HepG2 (cell line): Measurements from ENCODE around the gene DGKB. TPM values are rescaled to one million over a fixed set of nuclear protein-coding genes. Genes with fewer than 3 reads are reported as not detected.

Experiments used
- ATAC-seq: fragments of 200-7000 bp; cut with Tn5 transposase; 3 replicates; pipeline ENCODE4 v1.9.1; 2020; ENCODE audit warnings: mild to moderate bottlenecking, moderate library complexity
- BruUV-seq: library from RNA; stranded (reverse); fragments of 400-500 nt; replicated peaks from 2 replicates; lab custom pipeline; 2021; lab: Mats Ljungman, UMichigan
- CTCF ChIA-PET: fragments of 300-600 bp; formaldehyde crosslinking; extraction: SDS; loops from one replicate; lab custom pipeline; 2021; ENCODE audit warnings: low total read pairs, inconsistent platforms, low intra/inter-chr PET ratio; lab: Yijun Ruan, JAX
- POLR2A ChIA-PET: fragments of 350-600 bp; sonication (Branson Sonifier 250); formaldehyde crosslinking; loops from one replicate; lab custom pipeline; 2020; ENCODE audit warnings: antibody characterized with exemption, inconsistent platforms; lab: Yijun Ruan, JAX
- DNase-seq: peaks from one replicate; pipeline ENCODE4 v3.0.0-alpha.2; 2015; ENCODE audit warnings: low spot score
- FAIRE-seq: peaks from 3 replicates; lab custom pipeline; 2011; peaks lifted over from hg19 to GRCh38; lab: Jason Lieb, UNC
- H2AFZ ChIP-seq: one replicate; pipeline ENCODE4 v1.6.1; 2011; ENCODE audit warnings: low read length, inconsistent platforms
- H3K27ac ChIP-seq: fragments of 300-600 bp; 3 replicates; pipeline ENCODE4 v1.8.0; 2011; ENCODE audit warnings: mixed run types, mild to moderate bottlenecking, mixed read lengths, low read length, inconsistent platforms; ENCODE audit not compliant: insufficient read depth; ENCODE audit errors: extremely low read length
- H3K27me3 ChIP-seq, 2 experiments: fragments of 200-600 bp in 1 of 2; 2 replicates in 1 of 2; 3 replicates in 1 of 2; pipeline versions ENCODE4 v1.6.0 to v1.8.0; 2011; ENCODE audit warnings: low read length in 2 of 2, mild to moderate bottlenecking in 2 of 2, moderate library complexity in 2 of 2, inconsistent platforms in 1 of 2; ENCODE audit not compliant: insufficient read depth in 2 of 2, control insufficient read depth in 1 of 2
- H3K36me3 ChIP-seq, 2 experiments: fragments of 200-600 bp in 1 of 2; replicated peaks in 1 of 2; 2 replicates in 1 of 2; 3 replicates in 1 of 2; pipeline versions ENCODE4 v1.5.1 to v1.8.0; 2011; ENCODE audit warnings: low read length in 2 of 2, inconsistent platforms in 1 of 2; ENCODE audit not compliant: insufficient read depth in 2 of 2, control insufficient read depth in 1 of 2
- H3K4me1 ChIP-seq: 2 replicates; pipeline ENCODE4 v1.5.1; 2012; ENCODE audit warnings: low read length, inconsistent platforms; ENCODE audit not compliant: insufficient read depth
- H3K4me2 ChIP-seq: 2 replicates; pipeline ENCODE4 v1.6.0; 2011; ENCODE audit warnings: low read depth, low read length, inconsistent platforms
- H3K4me3 ChIP-seq, 3 experiments: fragments of 200-600 bp in 1 of 3; sonication (generic), shearing (Covaris generic) in 1 of 3; replicated peaks in 1 of 3; 2 replicates each; pipeline ENCODE4 v1.5.1; 2011 to 2016; ENCODE audit warnings: low read length in 3 of 3, inconsistent platforms in 2 of 3, low read depth in 2 of 3, mild to moderate bottlenecking in 2 of 3, control low read depth in 1 of 3, mixed read lengths in 1 of 3; ENCODE audit not compliant: insufficient read depth in 1 of 3
- H3K79me2 ChIP-seq: one replicate; pipeline ENCODE4 v1.6.1; 2011; ENCODE audit warnings: low read length, inconsistent platforms; ENCODE audit not compliant: insufficient read depth
- H3K9ac ChIP-seq: 2 replicates; pipeline ENCODE4 v1.6.0; 2011; ENCODE audit warnings: mild to moderate bottlenecking, low read depth, low read length, inconsistent platforms; ENCODE audit not compliant: insufficient read depth
- H3K9me3 ChIP-seq: 2 replicates; pipeline ENCODE4 v1.5.1; 2012; ENCODE audit warnings: mild to moderate bottlenecking, low read length
- H4K20me1 ChIP-seq: 2 replicates; pipeline ENCODE4 v1.6.0; 2011; ENCODE audit warnings: inconsistent platforms, mild to moderate bottlenecking, low read length, moderate library complexity; ENCODE audit not compliant: insufficient read depth
- HIVEP1 ChIP-seq: sonication (generic); formaldehyde crosslinking; IDR thresholded peaks from 2 replicates; pipeline ENCODE4 v1.4.0; 2020; ENCODE audit warnings: mild to moderate bottlenecking, missing genetic modification reagents
- MAFF ChIP-seq: IDR thresholded peaks from 2 replicates; pipeline ENCODE4 v1.6.1; 2011; ENCODE audit warnings: low read depth, low read length, improper control_type of control experiment
- MAFK ChIP-seq, 2 experiments: IDR thresholded peaks in 1 of 2; conservative IDR thresholded peaks in 1 of 2; 2 replicates each; pipeline ENCODE4 v1.6.1; 2011; ENCODE audit warnings: improper control_type of control experiment in 2 of 2, low read length in 2 of 2
- MED1 ChIP-seq: sonication (generic); formaldehyde crosslinking; IDR thresholded peaks from 2 replicates; pipeline ENCODE4 v1.4.0; 2020; ENCODE audit warnings: missing genetic modification reagents
- TGIF2 ChIP-seq: IDR thresholded peaks from 2 replicates; pipeline ENCODE4 v1.6.1; 2016; ENCODE audit warnings: control low read depth, missing compliant biosample characterization
- WGBS: methylation state at CpG from one replicate; pipeline ENCODE4 v1.1.6; 2017; ENCODE audit warnings: low lambda C conversion rate; 5-methylcytosine and 5-hydroxymethylcytosine counted together
- in situ Hi-C: cut with HindIII; loops from 2 replicates; pipeline ENCODE4 v1.10.0; 2017; ENCODE audit warnings: low pct_unique_long_range_greater_than_20kb; ENCODE audit not compliant: extremely low pct_ligation_motif_present
- intact Hi-C: fragments of 100-400 bp; cut with micrococcal nuclease; formaldehyde crosslinking; loops from one replicate; pipeline ENCODE4 v1.10.0; 2022; ENCODE audit not compliant: unreplicated experiment
- polyA plus RNA-seq, 8 experiments: library from polyadenylated mRNA; depleted of rRNA in 3 of 8; stranded (reverse) in 7 of 8; unstranded in 1 of 8; fragments of >200 nt; fragmentation: Illumina TruSeq in 4 of 8; extraction: Trizol in 4 of 8; gene quantifications; 2 replicates each; pipeline versions ENCODE4 v1.2.1 to v1.2.3, GENCODE V29; 2011 to 2016; ENCODE audit warnings: low read depth in 4 of 8, missing spikeins in 1 of 8, mixed read lengths in 1 of 8; ENCODE audit not compliant: insufficient read depth in 1 of 8
- total RNA-seq, 5 experiments: library from RNA; depleted of rRNA; stranded (reverse); fragments of >200 nt; fragmentation: Illumina TruSeq; extraction: Trizol; gene quantifications; 2 replicates each; pipeline ENCODE4 v1.2.3, GENCODE V29; 2016; ENCODE audit warnings: low read depth in 1 of 5
- TF ChIP-seq, protein P1 (sequence below): sonication (generic); formaldehyde crosslinking; IDR thresholded peaks from 2 replicates; pipeline ENCODE4 v1.8.1; 2023; ENCODE audit warnings: missing genetic modification reagents, inconsistent platforms, borderline replicate concordance
- TF ChIP-seq, protein P2 (sequence below): sonication (generic); formaldehyde crosslinking; IDR thresholded peaks from 2 replicates; pipeline ENCODE4 v1.4.0; 2020; ENCODE audit warnings: mild to moderate bottlenecking, missing genetic modification reagents

DGKB gene
- total and polyA plus RNA-seq, 2 of the 13 experiments (the other 11 are each of a cell fraction or from before 2014, with no cell fraction given), result not detected

DNA sequence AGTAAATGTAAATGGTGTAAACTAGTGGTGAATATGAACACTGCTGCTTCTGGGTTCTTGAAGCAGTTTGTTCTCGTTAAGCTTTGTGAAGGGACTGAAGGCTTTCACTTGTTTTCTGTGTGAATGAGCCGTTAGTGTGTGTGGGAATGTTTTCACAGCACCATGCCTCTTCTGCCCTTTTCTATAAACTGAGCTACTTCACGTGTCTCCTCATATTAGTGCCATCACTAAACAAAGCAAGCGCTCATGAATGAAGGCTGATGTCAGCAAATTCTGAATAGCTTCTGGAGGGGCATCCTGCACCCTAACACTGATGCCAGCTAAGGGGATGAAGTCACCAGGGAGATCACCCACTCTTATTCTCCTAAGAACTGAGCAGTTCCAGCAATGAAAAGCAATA is 707.5 kb downstream of the DGKB start:
- DNase-seq (no peak), FAIRE-seq (no peak)
- no peak overlapping the region for H3K9ac ChIP-seq
- no peaks in the 10 kb centered on the region for H4K20me1 ChIP-seq
- TF ChIP-seq, protein P1, sequence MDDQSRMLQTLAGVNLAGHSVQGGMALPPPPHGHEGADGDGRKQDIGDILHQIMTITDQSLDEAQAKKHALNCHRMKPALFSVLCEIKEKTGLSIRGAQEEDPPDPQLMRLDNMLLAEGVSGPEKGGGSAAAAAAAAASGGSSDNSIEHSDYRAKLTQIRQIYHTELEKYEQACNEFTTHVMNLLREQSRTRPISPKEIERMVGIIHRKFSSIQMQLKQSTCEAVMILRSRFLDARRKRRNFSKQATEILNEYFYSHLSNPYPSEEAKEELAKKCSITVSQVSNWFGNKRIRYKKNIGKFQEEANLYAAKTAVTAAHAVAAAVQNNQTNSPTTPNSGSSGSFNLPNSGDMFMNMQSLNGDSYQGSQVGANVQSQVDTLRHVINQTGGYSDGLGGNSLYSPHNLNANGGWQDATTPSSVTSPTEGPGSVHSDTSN, result no peak
- TF ChIP-seq, protein P2, sequence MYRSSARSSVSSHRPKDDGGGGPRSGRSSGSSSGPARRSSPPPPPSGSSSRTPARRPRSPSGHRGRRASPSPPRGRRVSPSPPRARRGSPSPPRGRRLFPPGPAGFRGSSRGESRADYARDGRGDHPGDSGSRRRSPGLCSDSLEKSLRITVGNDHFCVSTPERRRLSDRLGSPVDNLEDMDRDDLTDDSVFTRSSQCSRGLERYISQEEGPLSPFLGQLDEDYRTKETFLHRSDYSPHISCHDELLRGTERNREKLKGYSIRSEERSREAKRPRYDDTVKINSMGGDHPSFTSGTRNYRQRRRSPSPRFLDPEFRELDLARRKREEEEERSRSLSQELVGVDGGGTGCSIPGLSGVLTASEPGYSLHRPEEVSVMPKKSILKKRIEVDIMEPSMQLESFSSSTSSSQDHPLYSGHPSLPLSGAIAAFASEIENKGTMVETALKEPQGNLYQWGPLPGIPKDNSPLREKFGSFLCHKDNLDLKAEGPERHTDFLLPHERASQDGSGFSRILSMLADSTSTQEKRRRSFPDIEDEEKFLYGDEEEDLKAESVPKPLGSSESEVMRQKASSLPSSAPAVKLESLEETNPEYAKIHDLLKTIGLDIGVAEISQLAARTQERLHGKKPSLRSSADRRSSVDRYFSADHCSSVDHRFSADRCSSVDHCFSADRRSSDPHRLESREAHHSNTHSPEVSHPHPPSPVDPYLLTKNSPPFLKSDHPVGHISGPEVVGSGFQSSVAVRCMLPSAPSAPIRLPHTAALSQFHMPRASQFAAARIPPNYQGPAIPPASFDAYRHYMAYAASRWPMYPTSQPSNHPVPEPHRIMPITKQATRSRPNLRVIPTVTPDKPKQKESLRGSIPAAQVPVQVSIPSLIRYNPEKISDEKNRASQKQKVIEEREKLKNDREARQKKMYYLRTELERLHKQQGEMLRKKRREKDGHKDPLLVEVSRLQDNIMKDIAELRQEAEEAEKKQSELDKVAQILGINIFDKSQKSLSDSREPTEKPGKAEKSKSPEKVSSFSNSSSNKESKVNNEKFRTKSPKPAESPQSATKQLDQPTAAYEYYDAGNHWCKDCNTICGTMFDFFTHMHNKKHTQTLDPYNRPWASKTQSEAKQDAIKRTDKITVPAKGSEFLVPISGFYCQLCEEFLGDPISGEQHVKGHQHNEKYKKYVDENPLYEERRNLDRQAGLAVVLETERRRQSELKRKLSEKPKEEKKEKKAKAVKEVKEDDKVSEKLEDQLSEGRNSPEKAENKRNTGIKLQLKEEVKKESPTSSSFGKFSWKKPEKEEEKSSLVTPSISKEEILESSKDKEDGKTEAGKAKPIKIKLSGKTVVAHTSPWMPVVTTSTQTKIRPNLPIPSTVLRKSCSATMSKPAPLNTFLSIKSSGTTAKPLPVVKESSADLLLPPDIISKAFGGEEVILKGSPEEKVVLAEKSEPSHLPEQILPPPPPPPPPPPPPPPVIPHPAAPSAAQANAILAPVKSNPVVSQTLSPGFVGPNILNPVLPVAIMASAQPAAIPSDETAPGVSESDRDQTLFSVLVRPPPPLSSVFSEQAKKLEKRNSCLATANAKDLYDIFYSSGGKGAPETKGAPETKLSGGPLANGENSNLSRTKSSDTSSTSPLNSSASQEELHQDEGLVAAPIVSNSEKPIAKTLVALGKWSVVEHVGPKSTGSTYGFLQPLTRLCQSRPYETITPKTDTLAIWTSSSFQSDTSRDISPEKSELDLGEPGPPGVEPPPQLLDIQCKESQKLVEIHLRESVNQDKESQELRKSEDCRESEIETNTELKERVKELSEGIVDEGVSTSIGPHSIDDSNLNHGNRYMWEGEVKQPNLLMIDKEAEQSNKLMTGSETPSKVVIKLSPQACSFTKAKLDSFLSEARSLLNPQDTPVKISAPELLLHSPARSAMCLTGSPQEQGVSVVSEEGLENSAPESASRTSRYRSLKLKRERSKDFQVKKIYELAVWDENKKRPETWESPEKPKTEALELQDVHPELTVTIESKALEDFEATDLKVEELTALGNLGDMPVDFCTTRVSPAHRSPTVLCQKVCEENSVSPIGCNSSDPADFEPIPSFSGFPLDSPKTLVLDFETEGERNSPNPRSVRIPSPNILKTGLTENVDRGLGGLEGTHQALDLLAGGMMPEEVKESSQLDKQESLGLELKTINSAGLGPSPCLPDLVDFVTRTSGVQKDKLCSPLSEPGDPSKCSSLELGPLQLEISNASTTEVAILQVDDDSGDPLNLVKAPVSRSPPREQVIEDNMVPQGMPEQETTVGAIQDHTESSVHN (CRISPR knock-in tag), result no peak
- TF ChIP-seq TGIF2 (no peak), MED1 (CRISPR knock-in tag) (no peak), MAFK (conservative IDR thresholded peaks at IDR 0.05 in 1 of 2, IDR thresholded peaks at IDR 0.05 in 1 of 2; ENCODE audit: low read length in 2 of 2) (peak; percentile 53 to 81), HIVEP1 (CRISPR knock-in tag) (no peak), MAFF (peak; percentile 47; the same call in 1 of the 2 replicates)
- TF ChIP-seq, all 625 proteins: peak for 2
- Histone ChIP-seq H3K36me3 (no peaks in the 10 kb centered on the region), H3K9me3 (peaks cover 93% of the 10 kb centered on the region), H3K79me2 (no peaks in the 10 kb centered on the region), H3K27ac (no peak overlapping the region), H3K27me3 (no peaks in the 10 kb centered on the region), H3K4me3 (no peak overlapping the region), H2AFZ (no peak overlapping the region), H3K4me1 (no peaks in the 10 kb centered on the region), H3K4me2 (no peak overlapping the region)
- WGBS, result 20% methylated on average over 4 of the region's 4 CpGs
- ATAC-seq, result no peak
- no TSS peak for BruUV-seq
- ChIA-PET CTCF (no interaction called here), POLR2A (no interaction called here)
- intact Hi-C loops (no loop called here), in situ Hi-C loops (no loop called here)
